Heart right ventricle (tissue), 16 donors: ENCODE data around the gene NUP37. TPM values are rescaled to one million over a fixed set of nuclear protein-coding genes. Genes with fewer than 3 reads are reported as not detected.

Source experiments
- ATAC-seq, 8 donors: fragments of 200-7000 bp; cut with Tn5 transposase; one replicate each; pipeline ENCODE4 v1.9.1; 2020; ENCODE audit warnings: mild to moderate bottlenecking in 8 of 8, moderate library complexity in 8 of 8, moderate number of reproducible peaks in 1 of 8
- DNase-seq, 2 donors: peaks; one replicate each; pipeline ENCODE4 v3.0.0-alpha.2; 2020
- H3K27ac ChIP-seq, 10 donors: fragments of 200-600 bp; sonication (generic) in 2 of 10; one replicate each; pipeline versions ENCODE4 v1.5.0 to v1.8.0; 2020 to 2022; ENCODE audit warnings: mild to moderate bottlenecking in 3 of 10
- H3K27me3 ChIP-seq, 7 donors: fragments of 200-600 bp; one replicate each; pipeline ENCODE4 v1.8.0; 2021 to 2022; ENCODE audit warnings: mild to moderate bottlenecking in 2 of 7
- H3K36me3 ChIP-seq, 9 donors: fragments of 200-600 bp; sonication (generic) in 1 of 9; one replicate each; pipeline versions ENCODE4 v1.5.0 to v1.8.0; 2020 to 2022; ENCODE audit warnings: mild to moderate bottlenecking in 2 of 9
- H3K4me1 ChIP-seq, 9 donors: fragments of 200-600 bp; sonication (generic) in 1 of 9; one replicate each; pipeline versions ENCODE4 v1.5.0 to v1.8.0; 2020 to 2022; ENCODE audit warnings: mild to moderate bottlenecking in 4 of 9
- H3K4me3 ChIP-seq, 10 donors: fragments of 200-600 bp; sonication (generic) in 2 of 10; one replicate each; pipeline versions ENCODE4 v1.5.0 to v1.8.0; 2020 to 2022; ENCODE audit warnings: mild to moderate bottlenecking in 7 of 10, moderate library complexity in 2 of 10
- H3K9me3 ChIP-seq, 11 donors: fragments of 200-600 bp in 10 of 11; sonication (generic) in 2 of 11; one replicate each; pipeline versions ENCODE4 v1.5.0 to v1.8.0; 2013 to 2022; ENCODE audit warnings: mild to moderate bottlenecking in 2 of 11, control low read depth in 1 of 11, moderate library complexity in 1 of 11
- CTCF ChIP-seq, 9 donors: fragments of 200-600 bp; sonication (generic) in 2 of 9; IDR thresholded peaks; one replicate each; pipeline versions ENCODE4 v1.5.0 to v1.8.0; 2021 to 2022; ENCODE audit warnings: antibody characterized with exemption in 9 of 9, mild to moderate bottlenecking in 5 of 9, moderate library complexity in 1 of 9
- WGBS, 2 donors: extraction: QIAGEN DNeasy Blood & Tissue Kit; methylation state at CpG; one replicate each; pipeline ENCODE4 v1.1.7; 2013; ENCODE audit warnings: inconsistent platforms in 1 of 2; 5-methylcytosine and 5-hydroxymethylcytosine counted together
- intact Hi-C, 10 donors: fragments of 100-400 bp; cut with DNase I; formaldehyde crosslinking; loops; one replicate each; pipeline versions ENCODE4 v1.11.1 to v1.14.2; 2022
- polyA plus RNA-seq, 2 donors: library from polyadenylated mRNA; stranded (reverse); fragments of 200-250 nt; gene quantifications; one replicate each; pipeline ENCODE4 v1.2.3, GENCODE V29; 2013
- total RNA-seq, 10 donors: library from RNA; stranded (reverse); fragmentation: NEBNext Ultra II Directional in 3 of 10; extraction: Animal tissue kit (Norgen Biotek cat#: 25700) in 3 of 10; gene quantifications; one replicate each; pipeline versions ENCODE4 v1.2.1 to v1.2.4, GENCODE V29; 2021 to 2023
- donor health status: Arrhythmogenic right ventricular cardiomyopathy.
- donor health status: ischemic (EF 13 %, LVEDD 7.1; RV severe dilation, severe dysfunction).
- donor health status: healthy with polysubstance abuse.
- donor health status: DM: no; HTN: yes; CAD: no.
- donor health status: DM: no; HTN: no; CAD: no.
- donor health status: ischemic (EF 25% LVEDD 6.9; RV normal size, moderate dysfunction).
- donor health status: ischemic (EF 25% LVEDD 5.7; RV mildly dilated, moderate dysfunction).
- donor health status: healthy.
- donor health status: DM: yes; HTN: yes; CAD: no.
- donor health status: Ischemic cardiomyopathy.
- donor health status: ischemic (EF 35%, LVEDD 5.7; RV mildly dilated, moderate dysfunction).
- donor health status: nonischemic (EF 11% LVEDD 7.7; RV severe dilation, severe dysfunction).
- donor health status: DM: yes; HTN: yes; CAD: no.
- donor health status: PGD.
- donor health status: ischemic (EF 29% LVEDD 5.4; RV normal size, mild dysfunction).
- donor health status: nonischemic (EF 23%, LVEDD 6.1; RV moderate dilation, normal function).

Gene NUP37
- total and polyA plus RNA-seq, 12 donors = 6.4 to 23.9 (median 20.6) TPM

DNA sequence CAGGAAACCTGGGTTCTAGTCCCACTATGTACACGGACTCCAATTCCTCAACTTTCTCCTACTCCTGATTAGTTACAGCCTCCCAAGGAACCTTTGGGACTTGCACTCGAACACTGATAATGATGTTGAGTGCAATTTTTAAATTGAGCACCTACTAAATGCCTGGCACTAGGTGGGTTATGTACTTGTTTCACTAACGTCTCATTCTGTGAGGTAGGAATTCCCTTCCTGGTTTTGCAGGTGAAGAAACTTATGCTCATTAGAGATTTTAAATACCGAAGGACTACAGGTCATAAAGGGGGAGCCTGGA, 605 bp upstream of the NUP37 start:
- H3K36me3 ChIP-seq = peaks cover 0 to 30% (median 0%) of the 10 kb centered on the region in 9 donors
- H3K4me1 ChIP-seq = peaks cover 0 to 22% (median 18%) of the 10 kb centered on the region in 9 donors
- H3K4me3 ChIP-seq = peak overlapping the region; percentile 61 to 89 (median 82)
- no peaks in the 10 kb centered on the region for H3K27me3 ChIP-seq
- intact Hi-C loops = loop anchor here in 2 of 10 donors (5.0 to 10.0 kb wide), 2 partner anchors 56 to 63 kb away; partner anchors contain the start of gene WASHC3 (in 1 of the 2)
- 2 to 4% methylated on average over 4 of the region's 4 CpGs for WGBS, 2 donors
- H3K9me3 ChIP-seq = no peaks in the 10 kb centered on the region
- DNase-seq (no peak), ATAC-seq (no peak)
- peak overlapping the region in 3 of 10 donors; percentile 72 to 94 (median 86) for H3K27ac ChIP-seq
- no peak for TF ChIP-seq CTCF (IDR thresholded peaks at IDR 0.05)

GRCh38 chr12:102118874-102119273, 1.0 kb downstream of the NUP37 start:
- intact Hi-C loops = loop anchor here in 4 of 10 donors (2.0 to 5.0 kb wide), 2 partner anchors 56 to 57 kb away; partner anchors contain the start of gene WASHC3 (in 3 of the 4)
- H3K27me3 ChIP-seq = no peaks in the 10 kb centered on the region
- DNase-seq (no peak), ATAC-seq (no peak)
- TF ChIP-seq CTCF (IDR thresholded peaks at IDR 0.05) = no peak
- H3K4me1 ChIP-seq = peaks cover 0 to 22% (median 18%) of the 10 kb centered on the region in 9 donors
- no peaks in the 10 kb centered on the region for H3K9me3 ChIP-seq
- peak overlapping the region in 6 of 10 donors; percentile 66 to 89 (median 84) for H3K4me3 ChIP-seq
- 79 to 84% methylated on average over 2 of the region's 2 CpGs for WGBS, 2 donors
- peaks cover 0 to 44% (median 0%) of the 10 kb centered on the region in 9 donors for H3K36me3 ChIP-seq
- H3K27ac ChIP-seq = no peak overlapping the region

DNA sequence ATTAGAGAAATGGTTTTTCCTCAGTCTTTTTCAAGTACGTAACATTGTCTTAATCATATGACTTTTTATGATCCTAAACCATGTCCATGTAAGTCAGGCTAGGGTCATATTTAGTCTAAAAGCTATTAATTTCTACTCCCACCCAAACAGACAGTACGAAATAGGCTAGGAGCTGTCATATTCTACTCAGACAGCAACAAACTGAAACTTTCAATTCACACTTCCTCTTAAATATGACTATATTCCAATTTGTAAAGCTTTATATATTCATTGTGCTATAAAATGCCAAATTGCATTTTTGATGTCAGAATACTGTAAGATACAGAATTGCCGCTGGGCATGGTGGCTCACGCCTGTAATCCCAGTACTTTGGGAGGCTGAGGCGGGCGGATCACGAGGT, 3.5 kb downstream of the NUP37 start:
- 85 to 99% methylated on average over 7 of the region's 7 CpGs for WGBS, 2 donors
- no peak for TF ChIP-seq CTCF (IDR thresholded peaks at IDR 0.05)
- no peak overlapping the region for H3K4me3 ChIP-seq
- no peaks in the 10 kb centered on the region for H3K9me3 ChIP-seq
- ATAC-seq (no peak), DNase-seq (no peak)
- H3K27ac ChIP-seq = no peak overlapping the region
- H3K4me1 ChIP-seq = peaks cover 0 to 22% (median 18%) of the 10 kb centered on the region in 9 donors
- intact Hi-C loops = loop anchor here in 3 of 10 donors (5.0 kb wide), 1 partner anchor 54 kb away; the partner anchor contains the start of gene WASHC3 (in 3 of the 3)
- peaks cover 0 to 62% (median 0%) of the 10 kb centered on the region in 9 donors for H3K36me3 ChIP-seq
- no peaks in the 10 kb centered on the region for H3K27me3 ChIP-seq

DNA sequence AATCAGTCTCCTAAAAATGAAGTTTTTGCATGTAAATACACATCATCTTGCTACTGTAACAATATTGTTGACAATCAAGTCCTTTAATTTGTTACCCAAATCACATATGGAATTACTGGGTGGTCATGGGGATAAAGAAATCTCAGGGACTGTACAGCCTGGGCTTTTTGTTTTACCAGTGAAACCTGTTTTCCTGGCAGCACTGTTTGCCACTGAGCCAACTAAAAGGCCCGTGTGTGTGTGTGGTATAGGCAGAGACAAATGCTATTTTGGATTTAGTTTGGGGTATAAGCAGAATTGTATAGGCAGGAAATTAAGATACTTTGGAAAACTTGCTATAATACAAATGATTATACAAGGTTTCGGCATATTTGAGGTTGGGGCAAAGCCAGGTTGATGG, 5.7 kb downstream of the NUP37 start:
- ATAC-seq (no peak), DNase-seq (no peak)
- H3K36me3 ChIP-seq = peaks cover 0 to 84% (median 6%) of the 10 kb centered on the region in 9 donors
- H3K4me3 ChIP-seq = no peak overlapping the region
- no peaks in the 10 kb centered on the region for H3K9me3 ChIP-seq
- intact Hi-C loops = no loop called here
- H3K27me3 ChIP-seq = no peaks in the 10 kb centered on the region
- H3K4me1 ChIP-seq = peaks cover 0 to 10% (median 5%) of the 10 kb centered on the region in 9 donors
- H3K27ac ChIP-seq = no peak overlapping the region
- TF ChIP-seq CTCF (IDR thresholded peaks at IDR 0.05) = no peak
- 81 to 89% methylated on average over 2 of the region's 2 CpGs for WGBS, 2 donors
